NCI-H2029 treated with DMSO at 0.1 percent for 48 hours (cell line): ENCODE measurements around the gene MAT1A.
"Not testable (repeated sequence)": the region's sequence is repeated elsewhere in the genome, so short reads cannot be mapped to it uniquely, and the experiment has no call there.

Experiments used
- DNase-seq: peaks from one replicate; lab custom pipeline; 2025; lab: John Stamatoyannopoulos, UW

The MAT1A gene

DNA sequence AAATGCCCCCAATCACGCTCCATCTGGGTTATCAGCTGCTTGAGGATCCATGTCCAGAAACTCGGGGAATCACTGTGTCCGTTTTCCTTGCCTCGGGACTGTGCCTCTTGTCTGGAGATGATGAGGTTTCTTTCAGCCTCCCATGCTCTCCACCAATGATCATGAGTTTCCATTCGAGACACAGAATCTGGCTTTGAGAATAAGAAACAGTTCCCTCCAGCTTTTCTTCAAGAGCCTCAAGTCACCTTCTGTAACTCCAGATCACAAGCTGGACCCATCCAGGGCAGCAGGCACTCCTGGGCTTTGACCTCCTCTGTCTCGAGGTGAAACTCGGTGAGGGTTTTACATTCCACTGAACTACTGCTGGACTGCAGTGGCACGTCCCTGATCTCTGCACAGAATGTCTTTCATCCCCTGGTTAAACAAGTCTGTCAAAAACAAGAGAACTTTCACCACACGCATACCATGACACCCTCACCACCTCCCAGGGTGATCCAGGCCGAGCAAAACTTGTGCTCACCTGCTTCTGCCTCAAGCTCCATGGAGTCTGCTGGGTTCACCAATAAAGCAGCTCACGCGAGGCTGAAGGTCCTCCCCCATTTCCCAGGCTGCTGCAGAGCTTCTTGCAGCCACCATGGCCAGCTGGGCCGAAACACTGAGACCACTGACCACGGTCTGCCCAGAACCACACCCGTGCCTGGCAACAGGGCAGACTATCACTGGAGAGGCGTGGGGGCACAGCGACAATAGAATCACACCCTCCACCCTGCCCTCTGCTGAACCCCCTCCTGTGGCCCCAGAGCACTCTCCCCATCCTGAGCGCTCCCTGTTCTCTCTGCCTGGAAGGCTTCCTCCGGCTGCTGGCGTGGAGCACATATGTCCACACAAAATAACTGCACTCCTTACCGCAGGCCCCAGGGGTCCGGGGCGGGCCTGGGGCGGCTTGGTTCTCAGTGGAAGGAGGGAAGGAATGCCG is 25.1 kb downstream of the MAT1A start:
- no peak for DNase-seq

DNA sequence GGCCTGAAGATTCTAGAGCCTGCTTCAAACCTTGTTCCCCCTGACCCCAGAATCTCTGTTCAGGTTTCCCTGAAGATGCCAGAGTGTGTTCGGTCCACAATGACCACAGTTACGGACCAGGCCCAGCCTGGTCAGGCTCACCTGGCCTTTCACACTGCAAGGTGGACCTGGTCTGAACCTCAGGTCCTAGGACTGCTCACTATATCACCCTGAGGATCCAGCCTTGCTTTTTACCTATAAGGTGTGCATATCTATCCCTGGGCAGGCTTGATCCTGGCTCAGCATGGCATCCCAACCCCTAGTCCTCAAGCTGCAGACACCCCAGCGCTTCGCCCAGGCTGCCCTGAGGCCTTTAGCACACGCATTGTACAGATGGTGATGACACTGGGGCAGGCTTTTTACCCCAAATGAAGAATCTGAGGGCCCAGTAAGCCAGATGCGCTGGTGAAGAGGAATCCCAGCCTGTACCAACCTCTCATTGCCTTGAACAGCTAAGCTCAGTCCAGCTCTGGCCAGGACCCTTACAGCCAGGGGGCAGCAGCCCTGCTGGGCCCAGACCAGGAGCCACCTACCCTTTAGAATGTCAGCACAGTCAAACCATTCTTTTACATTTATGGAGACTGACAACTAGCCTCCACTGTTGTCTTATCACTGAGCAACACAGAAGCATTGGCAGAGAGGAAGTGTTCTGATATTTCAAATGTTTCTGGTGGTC is 28.0 kb downstream of the MAT1A start:
- DNase-seq, result no peak

DNA sequence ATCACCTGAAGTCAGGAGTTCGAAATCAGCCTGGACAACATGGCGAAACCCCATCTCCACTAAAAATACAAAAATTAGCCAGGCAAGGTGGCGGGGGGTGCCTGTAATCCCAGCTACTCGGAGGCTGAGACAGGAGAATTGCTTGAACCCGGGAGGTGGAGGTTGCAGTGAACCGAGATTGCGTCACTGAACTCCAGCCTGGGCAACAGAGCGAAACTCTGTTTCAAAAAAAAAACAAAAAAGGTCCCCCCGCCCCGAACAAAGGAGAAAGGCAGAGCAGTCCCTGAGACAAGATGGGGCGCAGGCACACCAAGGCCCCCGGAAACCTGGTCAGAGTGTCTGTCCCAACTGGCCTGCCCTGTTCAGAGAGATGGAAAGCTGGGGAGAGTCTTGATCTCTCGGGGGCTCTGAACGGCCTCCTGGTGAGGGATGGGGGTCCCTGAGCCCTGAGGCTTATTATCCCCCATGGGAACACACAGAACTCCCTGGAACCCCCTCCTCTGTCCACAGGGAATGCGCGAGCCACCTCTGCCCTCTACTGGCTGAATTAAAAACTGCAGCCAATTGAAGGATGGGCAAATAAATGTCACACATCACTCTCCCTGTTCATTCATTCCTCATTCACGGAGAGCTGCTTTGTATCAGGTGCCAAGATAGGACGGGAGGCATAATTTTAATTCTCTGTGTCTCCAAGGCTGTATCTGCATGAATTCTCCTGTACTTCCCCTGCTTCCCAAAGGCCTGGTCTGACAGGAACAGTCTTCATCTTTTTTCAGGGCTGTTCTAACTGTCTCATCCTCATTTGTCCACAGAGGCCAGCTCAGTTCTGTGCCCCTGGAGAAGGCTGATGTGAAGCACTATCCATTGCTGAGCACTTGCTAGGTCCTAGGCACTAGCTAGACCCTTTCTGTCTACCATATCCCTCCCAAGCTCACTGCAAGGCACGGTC is 28.9 kb downstream of the MAT1A start:
- no peak for DNase-seq

DNA sequence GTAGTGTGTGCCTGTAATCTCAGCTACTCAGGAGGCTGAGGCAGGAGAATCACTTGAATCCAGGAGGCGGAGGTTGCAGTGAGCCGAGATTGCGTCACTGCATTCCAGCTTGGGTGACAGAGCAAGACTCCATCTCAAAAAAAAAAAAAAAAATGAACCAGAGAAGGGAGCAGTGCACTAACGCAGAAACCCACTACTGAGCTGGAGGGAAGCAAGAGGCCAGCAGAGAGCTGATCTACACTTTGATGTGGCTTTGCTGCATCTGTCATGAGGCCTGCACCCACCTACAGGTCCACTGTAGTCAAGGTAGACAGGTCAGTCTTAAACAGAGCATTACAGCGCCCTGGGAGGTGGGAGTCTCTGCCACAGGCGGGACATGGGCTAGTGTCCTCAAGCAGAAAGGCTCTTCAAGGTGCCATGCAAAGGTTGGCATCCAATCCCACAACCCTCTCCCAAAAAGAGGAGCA is 30.0 kb downstream of the MAT1A start:
- no peak for DNase-seq

DNA sequence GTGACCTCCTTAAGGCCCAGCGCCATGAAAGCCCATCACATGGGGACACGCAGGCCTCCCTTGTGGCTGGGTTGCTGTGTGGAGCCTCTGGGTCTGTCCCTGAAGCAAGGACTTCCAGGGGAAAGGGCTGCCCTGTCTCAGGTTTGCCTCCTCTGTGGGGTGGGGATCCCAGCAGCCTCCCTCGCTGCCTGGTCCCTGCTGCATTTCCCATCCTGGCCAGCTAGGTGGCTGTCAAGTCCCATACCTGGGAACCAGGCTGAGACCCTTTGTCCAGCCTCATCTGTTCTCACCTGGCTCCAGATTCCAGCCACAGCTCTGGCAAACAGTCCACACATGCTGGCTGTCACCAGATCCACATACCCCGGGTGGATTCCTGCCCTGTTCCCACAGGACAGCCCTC is 32.7 kb downstream of the MAT1A start:
- DNase-seq, result not testable (repeated sequence)

DNA sequence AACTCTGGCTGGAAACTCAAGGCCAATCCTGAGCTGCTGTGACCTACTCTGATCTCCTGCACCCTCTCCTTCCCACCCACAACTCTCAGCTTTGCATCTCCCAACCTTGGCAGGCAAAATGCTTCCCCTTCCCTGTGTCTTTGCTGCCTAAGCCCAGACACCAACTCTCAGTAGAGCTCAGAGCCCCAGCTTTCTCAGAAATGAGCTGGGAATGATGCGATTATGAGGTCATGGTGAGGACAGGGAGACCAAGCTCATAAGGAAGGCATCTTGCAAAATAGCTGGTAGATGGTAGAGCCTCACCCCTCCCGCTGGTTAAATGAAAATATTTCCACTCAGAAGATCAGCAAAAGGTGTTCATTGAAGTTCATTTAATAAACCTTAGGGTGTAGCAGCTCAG is 34.7 kb downstream of the MAT1A start:
- DNase-seq, result not testable (repeated sequence)

DNA sequence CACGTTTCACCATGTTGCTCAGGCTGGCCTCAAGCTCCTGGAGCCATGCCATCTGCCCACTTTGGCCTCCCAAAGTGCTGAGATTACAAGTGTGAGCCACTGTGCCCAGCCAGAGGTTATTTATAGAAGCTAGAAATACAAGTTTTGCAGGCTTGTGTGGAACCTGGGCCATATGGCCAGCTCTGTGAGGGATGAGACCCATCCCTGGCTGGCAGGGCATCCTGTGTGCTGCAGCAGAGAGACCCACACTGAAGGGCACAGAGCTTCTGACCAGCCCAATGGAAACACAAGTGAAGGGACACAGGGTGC is 35.5 kb downstream of the MAT1A start:
- peak; percentile 15 for DNase-seq

DNA sequence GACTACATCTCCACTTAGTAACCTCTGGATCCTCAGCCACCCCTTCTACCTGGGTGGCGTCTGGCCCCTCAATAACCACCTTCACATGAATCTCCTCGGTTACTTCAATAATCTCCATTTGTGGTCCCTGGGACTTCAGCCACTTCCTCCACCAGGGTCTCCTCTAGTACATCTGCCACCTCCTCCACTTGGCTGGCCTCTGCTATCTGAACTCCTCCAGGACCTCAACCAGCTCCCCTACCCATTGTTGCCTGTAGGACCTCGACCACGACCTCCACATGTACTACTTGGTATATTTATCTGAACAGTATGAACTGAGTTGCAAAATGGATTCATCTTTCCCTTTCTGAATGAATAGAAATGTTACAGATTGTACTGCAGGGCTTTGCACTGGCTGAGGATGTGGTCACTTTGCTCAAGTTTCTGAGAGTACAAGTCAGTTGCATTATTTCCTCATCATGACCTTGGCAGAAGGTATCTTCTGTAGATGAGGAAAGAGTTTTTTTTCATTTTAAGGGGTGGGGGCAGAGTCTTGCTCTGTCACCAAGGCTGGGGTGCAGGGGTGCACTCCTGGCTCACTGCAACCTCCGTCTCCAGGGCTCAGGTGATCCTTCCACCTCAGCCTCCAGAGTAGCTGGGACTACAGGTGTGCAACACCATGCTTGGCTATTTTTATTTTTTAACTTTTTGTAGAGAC is 36.0 kb downstream of the MAT1A start:
- DNase-seq, result no peak

DNA sequence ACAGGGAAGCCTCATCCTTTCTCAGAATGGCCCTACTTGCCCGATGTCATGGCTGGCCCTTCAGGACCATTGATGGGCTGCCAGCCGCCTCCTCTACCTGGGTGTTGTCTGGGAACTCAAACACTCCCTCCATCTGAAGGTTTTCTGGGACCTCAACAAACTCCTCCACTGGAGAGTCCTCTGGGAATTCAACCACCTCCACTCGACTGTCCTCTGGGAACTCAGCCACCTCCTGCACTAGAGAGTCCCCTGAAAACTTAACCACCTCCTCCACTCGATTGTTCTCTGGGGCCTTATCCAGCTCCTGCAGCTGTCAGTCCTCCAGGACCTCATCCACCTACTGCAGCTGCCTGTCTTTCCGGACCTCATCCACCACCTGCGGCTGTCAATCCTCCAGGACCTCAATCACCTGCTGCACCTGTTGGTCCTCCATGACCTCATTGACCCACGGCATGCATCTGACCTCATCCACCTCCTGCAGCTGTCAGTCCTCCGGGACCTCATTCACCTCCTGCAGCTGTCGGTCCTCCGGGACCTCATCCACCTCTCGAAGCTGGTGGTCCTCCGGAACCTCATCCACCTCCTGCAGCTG is 37.1 kb downstream of the MAT1A start:
- peak; percentile 33 for DNase-seq

DNA sequence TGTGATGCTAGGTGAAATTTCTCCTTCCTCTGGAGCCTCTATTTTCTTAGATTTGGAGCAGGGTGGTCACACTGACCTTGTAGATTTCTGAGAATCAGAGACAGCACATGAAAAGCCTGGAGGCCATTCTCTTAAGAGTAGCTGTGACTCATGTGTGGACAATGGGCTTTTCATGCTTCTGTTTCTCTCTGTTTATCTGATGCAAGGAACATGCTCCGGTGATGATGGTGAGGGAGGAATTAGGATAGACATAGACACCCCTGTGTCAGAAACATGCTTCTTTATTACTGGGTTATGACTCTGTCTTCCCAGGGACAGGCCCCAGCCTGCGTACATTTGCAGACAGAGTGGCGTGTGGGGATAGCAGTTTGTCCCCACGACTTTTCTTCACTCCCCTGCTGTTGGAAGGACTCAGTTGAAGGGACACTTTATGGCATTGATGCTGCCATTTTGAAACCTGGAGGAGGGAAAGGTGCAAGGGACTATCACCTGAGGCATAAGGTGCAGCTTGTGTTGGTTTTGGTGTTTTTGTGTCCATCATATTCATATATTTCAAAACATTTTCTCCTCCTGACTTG is 37.7 kb downstream of the MAT1A start:
- DNase-seq, result not testable (repeated sequence)

DNA sequence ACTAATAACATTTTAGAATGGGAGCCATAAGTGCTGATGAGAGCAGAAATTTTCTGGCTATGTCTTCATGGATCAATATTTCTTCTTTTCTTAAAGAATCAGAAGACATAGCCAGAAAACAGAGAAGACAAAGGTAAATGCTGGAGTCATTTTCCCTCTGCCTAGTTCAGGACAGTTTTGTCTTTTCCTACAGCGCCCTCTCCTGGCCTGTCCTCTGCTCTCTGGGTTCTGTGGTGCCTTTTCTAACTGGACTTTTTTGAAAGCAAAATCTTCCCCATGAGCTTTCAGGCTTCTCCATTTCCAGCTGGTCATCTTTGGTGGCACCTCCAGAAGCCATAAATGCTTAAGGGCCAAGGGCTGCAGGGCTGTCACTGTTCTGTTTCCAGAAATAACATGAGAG is 39.1 kb downstream of the MAT1A start:
- not testable (repeated sequence) for DNase-seq

DNA sequence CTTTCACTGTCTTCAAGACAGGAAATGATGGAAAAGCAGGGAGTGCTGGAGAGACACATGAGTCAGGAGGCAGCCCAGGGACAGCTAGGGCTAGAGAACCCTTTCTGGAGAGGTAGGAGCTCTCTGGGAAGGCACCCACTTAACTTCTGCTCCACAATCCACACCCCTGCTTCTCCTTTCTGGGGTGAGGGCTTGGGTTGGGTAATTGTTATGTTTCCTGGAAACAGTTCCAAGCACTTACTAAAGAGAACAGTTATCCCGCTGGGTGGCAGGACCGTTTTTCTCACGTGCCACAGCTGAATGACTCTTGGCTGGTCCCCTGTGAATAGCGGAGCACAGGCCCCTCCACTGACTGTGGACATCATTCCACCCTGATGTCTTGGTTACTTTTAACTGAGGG is 39.6 kb downstream of the MAT1A start:
- DNase-seq, result not testable (repeated sequence)

DNA sequence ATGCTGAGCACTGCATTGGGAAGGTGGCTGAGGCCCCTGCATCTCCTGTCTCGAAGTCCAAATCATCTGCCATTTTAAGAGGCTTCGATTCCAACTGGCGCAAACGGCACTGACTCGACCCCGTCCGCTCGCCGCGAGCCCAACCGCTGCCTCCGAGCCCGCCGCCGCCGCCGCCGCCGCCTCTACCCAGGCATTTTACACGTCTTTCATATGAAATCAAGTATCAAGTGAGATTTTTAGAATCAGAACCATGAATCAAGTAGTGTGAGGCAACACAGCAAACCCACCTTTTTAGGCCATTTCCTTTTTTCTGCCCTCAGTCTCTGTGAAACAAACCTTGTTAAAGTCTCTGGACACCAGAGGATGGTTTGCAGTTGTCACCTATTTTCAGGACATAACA is 41.8 kb downstream of the MAT1A start:
- DNase-seq, result not testable (repeated sequence)

DNA sequence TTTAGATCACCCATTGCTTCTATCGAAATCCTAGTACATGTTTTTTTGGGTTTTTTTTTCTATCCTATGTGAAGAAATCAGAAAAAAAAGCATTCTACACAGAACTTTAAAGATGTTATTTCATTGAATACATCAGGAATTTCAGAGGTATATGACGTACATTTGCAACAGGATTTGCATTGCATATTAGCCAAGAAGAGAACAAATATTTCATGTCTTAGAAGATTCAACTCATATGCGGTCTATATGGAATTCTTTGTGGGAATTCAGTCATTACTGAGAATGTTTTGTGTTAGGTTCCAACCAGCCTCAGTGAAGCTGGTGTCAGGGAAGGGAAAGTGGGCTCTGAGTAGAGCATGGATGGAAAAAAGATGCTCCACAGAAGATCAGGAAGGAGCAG is 45.1 kb downstream of the MAT1A start:
- DNase-seq, result not testable (repeated sequence)

DNA sequence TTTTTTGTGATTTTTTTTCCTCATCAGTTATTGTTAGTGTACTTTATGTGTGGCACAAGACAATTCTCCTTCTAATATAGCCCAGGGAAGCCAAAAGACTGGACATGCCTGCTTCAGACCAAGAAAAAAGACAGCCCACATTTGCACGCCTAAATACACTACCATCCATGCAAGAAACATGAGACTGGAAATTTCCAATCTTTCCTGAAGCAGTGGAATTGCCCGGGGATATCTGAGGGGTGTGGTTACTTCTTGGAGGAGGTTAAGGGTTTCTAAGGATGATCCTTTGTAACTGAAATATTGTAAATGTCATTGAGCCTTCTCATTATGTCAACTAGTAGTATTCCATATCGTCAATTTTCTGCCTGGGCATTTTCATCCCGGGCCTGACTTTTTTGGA is 47.1 kb downstream of the MAT1A start:
- not testable (repeated sequence) for DNase-seq

DNA sequence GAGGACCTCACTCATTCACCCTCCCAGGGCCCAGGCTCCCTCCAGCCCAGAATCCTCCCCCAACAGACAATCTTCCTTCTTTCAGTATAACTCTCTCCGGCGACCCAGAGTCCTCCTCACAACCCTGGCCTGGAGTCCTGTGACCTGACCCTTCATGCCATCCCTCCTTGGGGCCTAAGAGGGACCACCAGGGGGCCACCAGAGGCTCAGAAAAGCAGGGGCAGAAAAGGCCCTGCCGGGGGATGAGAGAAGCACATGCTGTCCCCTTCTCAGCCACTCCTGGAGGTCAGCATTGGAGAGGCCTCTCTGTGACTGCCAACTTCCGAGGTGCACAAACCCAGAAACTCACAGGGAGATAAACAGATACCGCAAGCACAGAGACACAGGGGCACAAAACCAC is 53.0 kb downstream of the MAT1A start:
- not testable (repeated sequence) for DNase-seq

DNA sequence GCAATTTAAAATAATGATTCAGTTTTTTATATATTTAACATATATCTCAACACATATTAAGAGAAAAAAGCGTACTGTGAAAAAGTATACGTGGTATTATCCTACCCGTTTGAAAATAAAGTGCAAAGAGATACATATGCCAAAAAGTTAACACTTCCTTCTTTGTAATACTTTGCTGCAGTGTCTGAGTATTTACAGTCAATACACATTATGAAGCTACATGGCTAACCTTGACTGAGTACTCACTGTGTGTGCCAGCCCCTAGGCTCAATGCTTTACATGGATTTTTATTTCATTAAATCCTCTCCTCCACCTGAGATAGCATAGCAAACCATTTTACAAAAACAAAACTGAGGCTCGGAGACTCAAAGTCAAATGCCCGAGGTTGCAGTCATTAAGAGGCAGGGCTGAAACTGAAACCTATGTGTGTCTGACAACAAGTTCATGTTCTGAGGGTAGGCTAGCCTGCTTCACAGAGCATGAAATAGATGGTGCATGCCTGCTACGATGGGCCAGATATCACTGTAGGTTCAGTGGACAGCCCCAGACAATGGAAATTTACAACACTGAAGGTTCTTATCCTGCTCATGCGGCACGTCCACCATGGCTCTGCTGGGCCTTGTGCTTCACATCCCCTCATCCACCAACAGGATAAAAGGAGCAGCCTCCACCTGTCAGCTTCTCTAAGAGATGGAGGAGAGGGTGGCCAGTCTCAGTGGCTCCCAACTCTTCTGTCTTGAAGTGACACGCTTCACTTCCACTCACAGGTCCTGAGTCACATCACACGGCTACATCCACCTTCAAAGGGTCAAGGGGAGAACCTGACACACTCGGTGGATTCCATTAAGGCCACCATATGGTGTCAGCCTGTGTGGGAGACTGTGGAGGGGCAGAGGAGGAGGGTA is 54.9 kb downstream of the MAT1A start:
- DNase-seq, result not testable (repeated sequence)

DNA sequence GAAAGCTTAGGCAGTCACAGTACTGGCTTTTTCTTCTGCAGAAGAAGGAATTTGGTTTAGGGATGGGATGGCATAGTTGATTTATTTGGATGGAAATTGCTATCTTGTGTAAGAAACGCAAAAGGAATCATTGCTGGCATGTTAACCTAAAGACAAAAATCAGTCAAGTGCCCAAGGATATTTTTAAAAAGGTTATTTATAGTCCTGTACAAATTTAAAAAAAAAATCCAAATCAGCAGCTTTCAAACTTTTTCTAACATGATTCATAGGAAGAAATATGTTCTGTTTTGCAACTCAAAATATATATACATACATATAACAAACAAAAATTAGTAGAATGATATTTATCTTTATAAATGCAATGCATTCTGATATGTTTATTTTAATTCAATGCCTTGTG is 55.6 kb downstream of the MAT1A start:
- DNase-seq, result not testable (repeated sequence)

DNA sequence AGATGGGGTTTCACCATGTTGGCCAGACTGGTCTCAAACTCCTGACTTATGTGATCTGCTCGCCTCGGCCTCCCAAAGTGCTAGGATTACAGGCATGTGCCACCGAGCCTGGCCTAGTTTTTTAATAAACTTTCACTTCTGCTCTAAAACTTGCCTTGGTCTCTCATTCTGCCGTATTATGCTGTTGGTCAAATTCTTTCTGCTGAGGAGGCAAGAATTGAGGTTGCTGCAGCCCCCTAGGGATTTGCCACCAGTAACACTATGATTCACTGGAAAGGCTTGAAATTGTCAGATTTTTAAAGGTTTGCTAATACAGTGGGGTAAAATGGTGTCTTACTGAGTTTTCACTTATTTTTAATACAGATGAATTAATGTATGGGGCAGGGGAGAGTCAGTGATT is 62.7 kb downstream of the MAT1A start:
- DNase-seq, result not testable (repeated sequence)

DNA sequence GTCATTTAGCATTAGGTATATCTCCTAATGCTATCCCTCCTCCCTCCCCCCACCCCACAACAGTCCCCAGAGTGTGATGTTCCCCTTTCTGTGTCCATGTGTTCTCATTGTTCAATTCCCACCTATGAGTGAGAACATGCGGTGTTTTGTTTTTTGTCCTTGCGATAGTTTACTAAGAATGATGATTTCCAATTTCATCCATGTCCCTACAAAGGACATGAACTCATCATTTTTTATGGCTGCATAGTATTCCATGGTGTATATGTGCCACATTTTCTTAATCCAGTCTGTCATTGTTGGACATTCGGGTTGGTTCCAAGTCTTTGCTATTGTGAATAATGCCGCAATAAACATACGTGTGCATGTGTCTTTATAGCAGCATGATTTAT is 66.4 kb downstream of the MAT1A start:
- DNase-seq, result not testable (repeated sequence)
